Neural progenitor cell (in vitro differentiated cells): ENCODE measurements around the gene ZC3H10. TPM values are rescaled to one million over a fixed set of nuclear protein-coding genes. Genes with fewer than 3 reads are reported as not detected.

Experiments used
- DNase-seq: peaks from one replicate; pipeline ENCODE4 v3.0.0-alpha.2; 2016; ENCODE audit warnings: low spot score
- H2AFZ ChIP-seq: fragments of 200-600 bp; sonication (generic); replicated peaks from 2 replicates; pipeline ENCODE4 v1.6.1; 2016; ENCODE audit warnings: antibody characterized with exemption
- H3F3A ChIP-seq: fragments of 200-600 bp; sonication (generic); 2 replicates; pipeline ENCODE4 v1.6.1; 2016; ENCODE audit warnings: antibody characterized with exemption, low read depth
- H3K27ac ChIP-seq: fragments of 200-600 bp; sonication (generic); 2 replicates; pipeline ENCODE4 v1.5.1; 2016; ENCODE audit warnings: mild to moderate bottlenecking
- H3K27me3 ChIP-seq: fragments of 200-600 bp; sonication (generic); 2 replicates; pipeline ENCODE4 v1.6.1; 2016; ENCODE audit warnings: mild to moderate bottlenecking, moderate library complexity
- H3K36me3 ChIP-seq: fragments of 200-600 bp; sonication (generic); 2 replicates; pipeline ENCODE4 v1.5.1; 2016
- H3K4me1 ChIP-seq: fragments of 200-600 bp; sonication (generic); 2 replicates; pipeline ENCODE4 v1.6.1; 2016; ENCODE audit warnings: mixed run types
- H3K4me2 ChIP-seq: fragments of 200-600 bp; sonication (generic); 2 replicates; pipeline ENCODE4 v1.6.1; 2016
- H3K4me3 ChIP-seq: fragments of 200-600 bp; sonication (generic); 2 replicates; pipeline ENCODE4 v1.5.1; 2016
- H3K79me2 ChIP-seq: fragments of 200-600 bp; sonication (generic); 2 replicates; pipeline ENCODE4 v1.6.1; 2016; ENCODE audit warnings: low read depth
- H3K9ac ChIP-seq: fragments of 200-600 bp; sonication (generic); 2 replicates; pipeline ENCODE4 v1.6.1; 2016
- H3K9me3 ChIP-seq: fragments of 200-600 bp; sonication (generic); 2 replicates; pipeline ENCODE4 v1.5.1; 2016; ENCODE audit warnings: low read depth
- H4K20me1 ChIP-seq: fragments of 200-600 bp; sonication (generic); 2 replicates; pipeline ENCODE4 v1.6.1; 2016; ENCODE audit warnings: low read depth
- H3K27ac Mint-ChIP-seq: 3 replicates; pipeline ENCODE4 v1.8.0; 2021; ENCODE audit warnings: mixed read lengths
- H3K27me3 Mint-ChIP-seq: 2 replicates; pipeline ENCODE4 v1.8.0; 2022; ENCODE audit warnings: low read depth, mild to moderate bottlenecking, inconsistent platforms, moderate library complexity, mixed read lengths; ENCODE audit not compliant: insufficient read depth
- H3K36me3 Mint-ChIP-seq: 3 replicates; pipeline ENCODE4 v1.8.0; 2021; ENCODE audit warnings: mixed read lengths
- H3K4me1 Mint-ChIP-seq: 3 replicates; pipeline ENCODE4 v1.8.0; 2021; ENCODE audit warnings: mixed read lengths
- H3K4me3 Mint-ChIP-seq: 3 replicates; pipeline ENCODE4 v1.8.0; 2021; ENCODE audit warnings: mild to moderate bottlenecking, moderate library complexity, mixed read lengths
- H3K9me3 Mint-ChIP-seq: 3 replicates; pipeline ENCODE4 v1.8.0; 2020; ENCODE audit warnings: mixed read lengths
- EZH2 ChIP-seq: fragments of 200-600 bp; sonication (generic); IDR thresholded peaks from 2 replicates; pipeline ENCODE4 v1.6.1; 2017; ENCODE audit warnings: antibody characterized with exemption, mild to moderate bottlenecking, moderate library complexity
- EZH2phosphoT487 ChIP-seq: fragments of 200-600 bp; sonication (generic); IDR thresholded peaks from 2 replicates; pipeline ENCODE4 v1.6.1; 2017; ENCODE audit warnings: antibody characterized with exemption
- total RNA-seq: library from RNA; depleted of rRNA; stranded (reverse); fragments of >200 nt; gene quantifications from 2 replicates; pipeline ENCODE4 v1.2.3, GENCODE V29; 2015; ENCODE audit warnings: low replicate concordance
- TF ChIP-seq, protein P1 (sequence below): fragments of 200-600 bp; sonication (generic); IDR thresholded peaks from 2 replicates; pipeline ENCODE4 v1.5.1; 2017; ENCODE audit warnings: antibody characterized with exemption, mild to moderate bottlenecking

Gene ZC3H10
- total RNA-seq, 1 donor from 2014 or later: 10.8 TPM

DNA sequence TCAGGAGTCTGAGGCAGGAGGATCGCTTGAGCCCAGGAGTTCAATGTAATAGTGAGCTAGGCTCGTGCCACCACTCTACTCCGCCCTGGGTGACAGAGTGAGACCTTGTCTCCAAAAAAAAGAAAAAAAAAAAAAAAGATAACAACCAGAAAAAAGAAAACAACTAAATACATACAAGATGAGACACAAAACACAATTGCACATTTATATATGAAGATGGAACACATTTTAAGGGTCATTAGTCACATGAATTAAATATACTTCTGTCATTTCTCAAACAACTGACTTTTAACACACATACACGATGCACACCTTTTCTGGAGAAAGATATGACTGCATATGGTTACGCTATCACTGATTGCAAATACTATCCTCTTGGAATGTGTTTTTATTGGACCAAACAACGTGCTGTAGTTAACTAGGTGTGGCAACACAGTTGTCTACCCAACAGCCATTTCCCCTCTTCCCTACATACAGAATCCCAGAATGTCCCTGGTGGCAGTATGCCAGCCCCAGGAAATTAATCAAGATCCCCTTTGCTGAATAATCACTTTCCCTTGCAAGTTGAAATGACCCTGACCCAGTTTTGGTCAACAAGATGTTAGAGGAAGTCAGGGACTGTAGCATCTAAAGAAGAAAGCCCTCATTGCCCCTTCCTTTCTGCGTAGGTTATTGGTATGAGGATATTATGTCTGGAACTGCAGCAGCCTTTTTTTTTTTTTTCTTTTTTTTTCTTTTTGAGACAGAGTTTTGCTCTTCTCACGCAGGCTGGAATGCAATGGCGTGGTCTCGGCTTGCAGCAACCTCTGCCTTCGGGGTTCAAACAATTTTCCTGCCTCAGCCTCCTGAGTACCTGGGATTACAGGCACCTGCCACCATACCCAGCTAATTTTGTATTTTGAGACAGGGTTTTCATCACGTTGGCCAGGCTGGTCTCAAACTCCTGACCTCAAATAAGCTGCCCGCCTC, 28.7 kb downstream of the ZC3H10 start:
- Mint-ChIP-seq H3K4me1 (peaks cover 8% of the 10 kb centered on the region), H3K27me3 (peaks cover 6% of the 10 kb centered on the region), H3K9me3 (no peaks in the 10 kb centered on the region), H3K4me3 (no peak overlapping the region), H3K36me3 (peaks cover 19% of the 10 kb centered on the region), H3K27ac (peak overlapping the region; percentile 59)
- Histone ChIP-seq H3K4me1 (peaks cover 3% of the 10 kb centered on the region), H3F3A (peaks cover 31% of the 10 kb centered on the region), H2AFZ (no peak overlapping the region), H3K79me2 (peaks cover 4% of the 10 kb centered on the region), H3K36me3 (no peaks in the 10 kb centered on the region), H3K9ac (no peak overlapping the region), H3K27ac (peak overlapping the region; percentile 25), H3K9me3 (no peaks in the 10 kb centered on the region), H3K4me2 (no peak overlapping the region), H4K20me1 (no peaks in the 10 kb centered on the region), H3K27me3 (no peaks in the 10 kb centered on the region), H3K4me3 (no peak overlapping the region)
- no peak for DNase-seq
- TF ChIP-seq, protein P1, sequence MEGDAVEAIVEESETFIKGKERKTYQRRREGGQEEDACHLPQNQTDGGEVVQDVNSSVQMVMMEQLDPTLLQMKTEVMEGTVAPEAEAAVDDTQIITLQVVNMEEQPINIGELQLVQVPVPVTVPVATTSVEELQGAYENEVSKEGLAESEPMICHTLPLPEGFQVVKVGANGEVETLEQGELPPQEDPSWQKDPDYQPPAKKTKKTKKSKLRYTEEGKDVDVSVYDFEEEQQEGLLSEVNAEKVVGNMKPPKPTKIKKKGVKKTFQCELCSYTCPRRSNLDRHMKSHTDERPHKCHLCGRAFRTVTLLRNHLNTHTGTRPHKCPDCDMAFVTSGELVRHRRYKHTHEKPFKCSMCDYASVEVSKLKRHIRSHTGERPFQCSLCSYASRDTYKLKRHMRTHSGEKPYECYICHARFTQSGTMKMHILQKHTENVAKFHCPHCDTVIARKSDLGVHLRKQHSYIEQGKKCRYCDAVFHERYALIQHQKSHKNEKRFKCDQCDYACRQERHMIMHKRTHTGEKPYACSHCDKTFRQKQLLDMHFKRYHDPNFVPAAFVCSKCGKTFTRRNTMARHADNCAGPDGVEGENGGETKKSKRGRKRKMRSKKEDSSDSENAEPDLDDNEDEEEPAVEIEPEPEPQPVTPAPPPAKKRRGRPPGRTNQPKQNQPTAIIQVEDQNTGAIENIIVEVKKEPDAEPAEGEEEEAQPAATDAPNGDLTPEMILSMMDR: no peak
- TF ChIP-seq EZH2: no peak

DNA sequence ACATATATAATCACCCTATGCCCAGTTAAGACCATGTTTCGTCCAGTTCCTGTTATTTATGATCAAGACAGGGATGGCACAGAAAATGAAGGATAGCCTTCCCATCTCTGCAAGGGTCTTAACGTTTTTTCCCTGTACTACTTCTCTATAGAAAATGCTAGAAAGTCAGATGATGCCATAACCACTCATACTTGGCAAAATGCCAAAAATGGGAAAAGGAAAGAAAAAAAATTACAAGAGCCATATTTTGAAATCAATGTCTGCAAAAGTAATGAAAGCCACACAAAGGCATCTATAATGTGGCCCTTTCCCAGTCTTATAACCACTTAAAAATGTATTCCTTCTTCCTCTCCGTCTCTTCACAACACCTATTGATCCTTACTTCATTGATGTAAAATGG, 32.5 kb downstream of the ZC3H10 start:
- Histone ChIP-seq H3F3A (peaks cover 29% of the 10 kb centered on the region), H3K4me2 (no peak overlapping the region), H2AFZ (no peak overlapping the region), H3K9me3 (no peaks in the 10 kb centered on the region), H3K27me3 (no peaks in the 10 kb centered on the region), H3K79me2 (peaks cover 18% of the 10 kb centered on the region), H3K4me1 (peaks cover 14% of the 10 kb centered on the region), H3K9ac (no peak overlapping the region), H3K27ac (no peak overlapping the region), H4K20me1 (no peaks in the 10 kb centered on the region), H3K36me3 (no peaks in the 10 kb centered on the region), H3K4me3 (no peak overlapping the region)
- peaks cover 5% of the 10 kb centered on the region for H3K27me3 Mint-ChIP-seq
- no peaks in the 10 kb centered on the region for H3K9me3 Mint-ChIP-seq
- TF ChIP-seq EZH2phosphoT487: no peak
- TF ChIP-seq, protein P1: no peak
- TF ChIP-seq EZH2: no peak
- peaks cover 30% of the 10 kb centered on the region for H3K4me1 Mint-ChIP-seq
- DNase-seq: no peak
- no peak overlapping the region for H3K27ac Mint-ChIP-seq
- peaks cover 10% of the 10 kb centered on the region for H3K36me3 Mint-ChIP-seq
- peak overlapping the region; percentile 97 for H3K4me3 Mint-ChIP-seq

DNA sequence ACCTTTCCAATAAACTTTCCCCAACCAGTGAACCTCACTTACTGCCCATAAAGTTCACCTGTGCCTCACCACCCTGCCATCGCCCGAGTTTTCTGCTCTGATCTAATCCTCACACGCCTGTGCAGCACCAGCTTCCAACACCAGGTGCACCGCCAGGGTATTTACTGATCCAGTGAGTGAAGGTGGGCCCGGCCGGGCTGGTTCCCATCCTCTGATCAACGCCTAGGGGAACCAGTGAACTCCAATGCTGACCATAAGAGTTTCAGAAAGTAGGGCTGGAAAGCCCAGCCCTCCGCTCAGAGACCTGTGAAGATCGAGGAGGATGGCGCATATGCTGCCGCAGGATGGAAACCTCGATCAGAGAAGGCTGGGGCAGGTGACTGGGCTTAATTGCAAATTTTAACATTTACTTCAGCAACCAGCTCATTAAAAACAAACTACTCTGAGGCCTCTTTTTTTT, 33.6 kb downstream of the ZC3H10 start:
- Histone ChIP-seq H3K4me1 (peaks cover 14% of the 10 kb centered on the region), H3K9ac (peak overlapping the region; percentile 29), H4K20me1 (no peaks in the 10 kb centered on the region), H3K27me3 (no peaks in the 10 kb centered on the region), H3K79me2 (peaks cover 18% of the 10 kb centered on the region), H2AFZ (peak overlapping the region; percentile 80), H3K4me2 (peak overlapping the region; percentile 97), H3K9me3 (no peaks in the 10 kb centered on the region), H3K4me3 (peak overlapping the region; percentile 68), H3F3A (peaks cover 29% of the 10 kb centered on the region), H3K36me3 (no peaks in the 10 kb centered on the region), H3K27ac (peak overlapping the region; percentile 51)
- Mint-ChIP-seq H3K4me1 (peaks cover 31% of the 10 kb centered on the region), H3K36me3 (peaks cover 12% of the 10 kb centered on the region), H3K27me3 (peaks cover 8% of the 10 kb centered on the region), H3K4me3 (peak overlapping the region; percentile 97), H3K9me3 (no peaks in the 10 kb centered on the region), H3K27ac (peak overlapping the region; percentile 60)
- TF ChIP-seq EZH2phosphoT487: no peak
- TF ChIP-seq, protein P1: peak; percentile 63
- peak; percentile 66 for DNase-seq
